ENCODE data around the gene NT5C1A.

The NT5C1A gene

DNA sequence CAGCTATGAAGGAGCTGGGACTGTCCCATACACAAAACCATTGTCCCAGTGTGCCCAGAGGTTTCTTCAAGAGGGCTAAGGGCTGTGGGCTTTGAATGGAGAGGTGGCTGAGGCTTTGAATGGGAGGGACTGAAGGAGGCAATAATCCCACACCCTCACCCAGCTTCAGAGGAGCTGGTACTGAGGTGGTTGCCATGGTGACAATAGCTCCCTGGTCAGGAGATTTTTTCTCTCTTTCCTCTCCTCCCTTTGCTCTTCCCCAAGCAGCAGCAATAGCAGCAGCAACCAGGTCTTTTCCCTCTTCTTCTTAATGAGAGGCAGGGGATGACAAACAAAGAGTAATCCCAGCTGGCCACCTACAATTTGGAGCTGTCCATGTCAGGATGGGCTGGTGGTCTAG, 17.7 kb upstream of the NT5C1A start:
- no peak for DNase-seq (ENCODE audit: low spot score)

DNA sequence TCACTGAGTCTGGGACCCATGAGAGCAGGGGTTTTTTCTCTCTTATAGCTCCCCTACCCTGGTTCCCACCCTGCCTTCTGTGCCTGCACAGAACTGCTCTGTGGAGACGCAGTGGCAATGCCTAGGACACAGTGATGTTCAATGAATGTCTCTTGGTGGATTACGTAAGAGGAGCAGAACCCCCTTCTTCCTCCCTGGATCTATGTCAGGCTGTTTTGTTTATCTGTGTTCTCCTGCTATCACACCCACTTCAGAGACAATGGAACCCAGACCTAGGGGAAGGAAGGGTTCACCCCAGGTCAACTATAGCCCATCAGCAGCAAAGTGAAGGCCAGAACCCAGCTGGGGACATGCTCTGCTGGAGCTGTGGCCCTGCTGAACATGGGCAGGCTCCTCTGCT, 17.3 kb upstream of the NT5C1A start:
- no peak for DNase-seq (ENCODE audit: low spot score)

DNA sequence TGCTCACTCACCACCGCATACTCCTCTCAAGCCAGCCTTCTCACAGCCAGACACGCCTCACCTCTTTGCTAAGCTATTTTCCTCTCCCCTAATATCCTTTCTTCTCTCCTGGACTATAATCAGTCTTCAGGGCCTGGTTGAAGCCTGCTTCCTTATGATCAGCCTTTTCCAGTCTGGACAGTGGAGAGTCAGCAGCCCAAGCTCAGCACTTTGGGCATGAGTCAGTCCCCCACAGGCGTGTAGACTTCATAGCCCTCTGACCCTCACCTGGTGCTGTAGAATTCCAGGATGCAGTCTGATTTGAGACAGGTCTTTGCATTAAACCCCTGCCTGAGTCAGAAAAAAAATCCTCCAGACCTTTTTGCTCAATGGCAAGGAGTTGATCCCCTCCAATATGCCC, 16.8 kb upstream of the NT5C1A start:
- no peak for DNase-seq (ENCODE audit: low spot score)

DNA sequence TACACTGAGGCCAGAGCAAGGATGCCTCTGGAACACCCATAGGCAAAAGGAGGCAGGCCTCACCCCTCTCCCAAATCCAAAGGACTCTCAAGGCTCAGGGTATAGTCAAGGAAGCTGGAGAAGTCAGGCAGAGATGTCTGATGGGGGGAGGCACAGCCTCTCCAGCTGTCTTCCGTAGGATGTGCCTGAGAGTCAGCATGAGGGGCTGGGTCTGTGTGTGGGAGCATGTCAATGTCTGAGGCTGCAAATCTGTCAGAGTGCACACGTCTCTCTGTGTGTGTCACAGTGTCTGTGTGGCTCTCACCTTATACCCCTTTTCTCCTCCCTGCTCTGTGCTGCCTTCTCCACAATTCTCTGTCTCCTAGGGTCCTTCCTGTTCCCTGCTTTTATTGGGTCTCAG, 15.3 kb upstream of the NT5C1A start:
- DNase-seq (ENCODE audit: low spot score): no peak

DNA sequence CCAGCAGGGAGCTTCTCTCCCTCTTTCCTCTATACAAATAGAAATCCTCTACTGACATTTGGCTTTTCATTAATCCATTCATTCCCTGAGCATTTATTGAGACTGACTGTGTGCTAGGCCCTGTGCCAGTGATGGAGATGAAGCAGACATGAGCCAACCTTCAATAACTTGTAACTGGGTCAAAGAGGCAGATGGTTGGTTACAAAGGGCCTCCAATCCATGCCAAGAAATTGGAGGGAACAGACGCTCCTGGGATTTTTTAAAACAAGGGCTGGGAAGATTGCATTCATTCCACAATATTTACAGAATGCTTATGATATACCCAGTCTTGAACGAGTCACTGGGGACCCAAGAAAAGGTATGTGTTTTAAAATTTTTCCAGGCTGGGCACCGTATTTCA, 13.2 kb upstream of the NT5C1A start:
- no peak for DNase-seq (ENCODE audit: low spot score)

DNA sequence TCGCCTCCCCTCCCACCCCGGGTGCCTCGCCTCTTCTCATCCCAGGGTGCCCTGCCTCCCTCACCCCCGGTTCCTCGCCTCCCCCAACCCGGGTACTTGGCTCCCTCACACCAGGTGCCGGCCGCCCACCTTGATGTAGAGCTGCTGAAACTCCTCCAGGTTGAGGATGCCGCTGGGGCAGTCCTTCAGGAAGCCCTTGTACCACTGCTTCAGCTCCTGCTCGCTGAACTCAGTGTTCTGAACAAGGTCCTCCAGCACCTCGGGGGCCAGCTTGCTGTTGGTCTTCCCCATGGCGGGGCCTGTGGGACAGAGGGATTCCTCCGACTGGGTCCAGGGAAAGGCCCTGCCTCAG, 12.4 kb upstream of the NT5C1A start:
- DNase-seq (ENCODE audit: low spot score): no peak

DNA sequence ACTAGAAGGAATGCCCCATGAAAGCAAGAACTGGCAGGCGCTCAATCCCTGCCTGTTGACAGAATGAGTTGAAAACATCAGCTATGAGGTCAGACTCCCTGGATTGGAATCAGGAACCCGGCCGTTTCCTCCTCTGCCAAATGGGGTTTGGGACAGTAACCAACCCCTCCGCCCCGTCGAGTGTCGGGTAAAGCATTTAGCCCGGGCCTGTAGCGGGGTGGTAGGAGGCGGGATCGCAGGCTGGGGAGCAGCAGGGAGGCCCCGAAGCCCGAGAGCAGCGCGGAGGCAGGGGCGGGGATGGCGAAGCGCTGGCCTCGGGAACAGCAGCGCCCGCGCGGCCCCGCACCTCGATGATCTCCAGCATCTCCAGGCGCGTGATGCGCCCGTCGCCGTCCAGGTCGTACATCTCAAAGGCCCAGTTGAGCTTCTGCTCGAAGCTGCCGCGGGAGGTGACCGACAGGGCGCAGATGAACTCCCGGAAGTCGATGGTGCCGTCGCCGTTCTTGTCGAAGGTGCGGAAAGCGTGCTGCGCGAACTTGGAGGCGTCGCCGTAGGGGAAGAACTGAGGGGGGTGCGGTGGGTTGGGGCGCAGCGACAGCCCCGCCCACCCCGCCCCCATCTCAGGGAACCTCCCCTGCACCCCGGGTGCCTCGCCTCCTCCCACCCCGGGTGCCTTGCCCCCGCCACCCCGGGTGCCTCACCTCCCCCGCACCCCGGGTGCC, 11.8 kb upstream of the NT5C1A start:
- no peak for DNase-seq (ENCODE audit: low spot score)

DNA sequence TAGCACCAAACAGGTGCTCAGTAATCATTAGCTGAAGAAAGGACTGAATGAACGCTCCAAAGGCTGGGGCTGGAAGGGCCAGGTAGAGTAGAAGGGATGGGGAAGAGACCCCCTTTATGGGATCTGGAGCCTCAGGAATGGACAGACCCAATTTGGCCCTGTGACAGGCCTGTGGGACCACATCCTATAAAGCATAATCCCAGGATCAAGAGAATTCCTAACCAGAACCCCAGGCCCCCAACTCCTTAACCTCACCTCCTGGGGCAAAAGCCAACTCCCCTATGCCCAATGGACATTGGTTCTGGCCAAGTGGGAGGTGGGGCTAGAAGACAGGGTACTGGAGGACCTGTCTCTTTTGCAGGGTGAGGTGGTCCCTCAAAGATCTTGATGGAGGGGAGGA, 10.1 kb upstream of the NT5C1A start:
- no peak for DNase-seq (ENCODE audit: low spot score)

DNA sequence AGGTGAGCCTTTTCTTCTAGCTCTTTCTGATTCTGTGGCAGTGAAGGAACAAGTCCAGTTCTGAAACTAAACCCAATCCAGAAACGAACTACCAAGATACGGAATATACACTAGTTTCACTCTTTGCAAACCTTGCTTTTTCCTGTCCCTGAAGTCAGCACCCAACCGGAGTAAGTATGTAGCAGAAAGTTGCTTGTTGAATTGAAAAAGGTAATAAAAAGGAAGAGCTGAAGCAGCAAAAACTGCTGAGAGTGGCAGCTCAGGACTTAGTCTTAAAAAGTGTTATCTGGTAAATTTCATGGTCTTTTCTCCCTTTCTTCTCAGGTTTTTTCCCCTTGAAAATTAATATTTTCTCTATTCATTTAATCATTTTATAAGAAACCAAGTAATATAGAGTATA, 9.4 kb upstream of the NT5C1A start:
- DNase-seq (ENCODE audit: low spot score): no peak

DNA sequence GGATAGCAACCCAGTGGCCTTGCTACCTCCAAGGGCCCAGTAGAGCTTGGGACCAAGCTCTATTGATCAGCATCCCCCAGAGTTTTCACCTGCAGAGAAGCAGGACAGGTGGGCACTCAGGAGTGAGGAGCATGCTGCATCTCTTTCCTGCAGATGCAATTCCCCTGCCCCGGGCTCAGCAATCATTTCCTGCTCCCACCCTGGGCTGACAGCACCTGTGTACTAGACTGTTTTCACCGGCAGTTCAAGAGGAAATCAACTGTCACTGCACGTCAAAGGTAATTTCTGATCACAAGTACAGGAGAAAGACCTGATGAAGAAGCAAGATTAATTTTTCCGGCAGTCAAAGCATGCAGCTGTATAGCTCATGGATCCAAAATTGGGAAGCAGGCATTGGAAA, 8.8 kb upstream of the NT5C1A start:
- no peak for DNase-seq (ENCODE audit: low spot score)

DNA sequence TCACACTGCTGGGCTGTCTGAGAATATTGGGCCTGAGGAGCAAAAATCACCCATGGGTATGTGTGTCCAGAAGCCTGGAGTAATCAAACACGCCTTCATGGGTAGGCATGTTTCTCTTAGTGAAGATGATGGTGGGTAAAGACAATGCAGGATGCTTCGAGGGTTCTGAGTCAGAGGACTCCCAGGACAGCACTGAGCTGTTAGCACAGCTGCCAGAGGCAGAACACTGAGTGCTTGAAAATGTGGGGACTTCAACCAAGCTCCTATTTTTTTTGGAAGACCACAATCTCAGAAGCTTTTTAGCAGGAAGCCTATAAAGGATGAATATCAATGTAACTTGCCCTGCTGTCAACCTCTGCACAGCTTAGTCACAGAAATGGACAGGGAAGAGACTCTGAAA, 7.9 kb upstream of the NT5C1A start:
- DNase-seq (ENCODE audit: low spot score): no peak

DNA sequence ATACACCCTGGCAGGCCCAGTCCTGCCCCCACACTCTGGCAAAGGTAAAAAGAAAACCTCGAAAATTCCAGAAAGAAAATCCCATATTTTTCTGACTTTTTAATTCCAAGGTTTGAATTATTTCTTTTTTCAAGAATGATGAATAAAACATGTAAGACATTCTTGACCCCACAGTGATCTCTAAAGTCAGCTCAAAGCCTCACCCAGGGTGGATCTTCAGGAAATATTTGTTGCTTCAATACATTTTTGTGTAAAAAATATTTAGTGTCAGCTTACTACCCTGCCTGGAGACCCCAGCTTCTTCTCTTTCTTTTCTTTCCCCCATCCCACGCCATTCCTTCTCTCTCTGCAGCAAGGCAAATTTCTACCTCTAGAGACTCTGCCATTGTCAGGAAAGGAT, 7.0 kb upstream of the NT5C1A start:
- DNase-seq (ENCODE audit: low spot score): no peak

DNA sequence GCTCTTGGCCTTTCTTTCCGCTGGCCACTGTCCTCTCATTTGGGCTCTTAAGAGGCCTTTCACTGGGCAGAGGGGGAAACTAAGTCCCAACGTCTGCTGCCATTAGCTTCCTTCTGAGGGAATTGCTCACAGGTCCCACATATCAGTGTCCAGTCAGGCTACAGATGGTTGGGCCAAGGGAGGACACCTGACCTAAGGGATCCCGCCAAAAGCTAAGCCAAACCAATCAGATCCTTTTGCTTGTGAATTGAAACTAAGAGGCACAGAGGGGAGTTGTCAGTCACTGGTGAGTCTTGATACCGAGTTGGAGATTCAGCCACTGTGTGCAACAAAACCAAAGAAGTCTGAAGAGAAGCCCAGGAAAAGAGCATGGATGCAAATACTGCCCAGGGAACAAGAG, 5.7 kb upstream of the NT5C1A start:
- DNase-seq (ENCODE audit: low spot score): no peak

DNA sequence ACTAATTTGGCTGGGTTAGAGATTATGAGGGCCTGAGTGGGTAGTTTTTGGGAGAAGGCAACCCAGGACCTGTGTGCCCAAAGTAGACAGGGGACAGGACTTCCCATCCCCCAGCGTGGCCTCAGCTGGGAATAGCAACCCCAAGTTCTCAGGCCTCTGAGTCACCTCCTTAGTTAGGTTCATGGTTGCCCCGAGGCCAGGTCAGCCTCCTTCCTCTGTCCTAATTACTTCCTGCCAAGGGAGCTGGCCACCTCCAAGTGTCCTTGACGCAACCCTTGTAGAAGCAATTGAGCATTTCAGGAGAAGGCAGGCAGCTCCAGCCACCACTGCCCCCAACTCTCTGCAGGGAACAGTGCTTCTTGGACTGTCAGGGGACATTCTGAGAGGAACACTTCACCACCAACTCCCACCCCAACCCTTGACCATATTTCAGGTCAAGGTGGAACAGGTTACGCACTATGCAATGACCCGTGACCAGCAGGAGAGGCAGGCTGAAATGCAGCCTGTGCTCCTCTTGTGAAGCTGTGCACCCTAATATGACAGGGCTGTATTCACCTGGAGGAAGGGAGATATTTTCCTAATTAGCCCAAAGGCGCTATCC, 5.1 kb upstream of the NT5C1A start:
- no peak for DNase-seq (ENCODE audit: low spot score)

DNA sequence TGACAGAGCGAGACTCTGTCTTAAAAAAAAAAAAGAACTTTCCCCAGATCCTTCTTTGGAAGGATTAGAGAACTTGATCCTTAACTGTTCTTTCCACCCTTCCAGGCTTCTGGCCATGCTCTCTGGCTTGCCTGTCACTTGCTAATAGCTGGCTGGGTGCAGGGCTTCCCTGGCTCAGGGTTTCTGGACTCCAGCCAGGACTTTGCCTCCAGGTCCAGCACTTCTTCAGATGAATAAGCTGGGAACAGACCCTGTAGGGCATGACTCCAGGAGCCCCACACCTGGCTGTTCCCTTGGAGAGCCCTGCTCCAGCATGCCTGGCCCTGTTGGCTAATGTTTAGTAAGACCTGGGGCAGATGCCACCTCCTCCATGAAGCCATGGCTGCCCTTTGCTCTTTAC, 3.3 kb upstream of the NT5C1A start:
- DNase-seq (ENCODE audit: low spot score): no peak

DNA sequence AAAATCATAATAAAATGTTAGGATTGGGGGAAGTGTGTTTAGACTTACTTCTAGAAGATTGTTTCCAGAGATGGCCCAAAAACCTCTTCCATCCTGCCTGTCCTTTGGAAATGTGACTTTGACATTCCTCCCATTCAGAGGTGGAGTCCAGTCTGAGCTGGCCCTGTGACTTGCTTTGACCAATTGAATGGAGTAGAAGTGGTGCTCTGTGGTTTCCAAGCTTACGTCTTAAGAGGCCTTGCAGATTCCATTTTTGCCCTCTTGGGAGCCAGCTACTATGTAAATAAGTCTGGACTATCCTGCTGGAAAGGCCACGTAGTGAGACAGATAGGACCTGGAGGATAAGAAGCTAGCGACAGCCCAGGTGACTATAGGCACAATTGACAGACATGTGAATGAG, 1.3 kb upstream of the NT5C1A start:
- no peak for DNase-seq (ENCODE audit: low spot score)

DNA sequence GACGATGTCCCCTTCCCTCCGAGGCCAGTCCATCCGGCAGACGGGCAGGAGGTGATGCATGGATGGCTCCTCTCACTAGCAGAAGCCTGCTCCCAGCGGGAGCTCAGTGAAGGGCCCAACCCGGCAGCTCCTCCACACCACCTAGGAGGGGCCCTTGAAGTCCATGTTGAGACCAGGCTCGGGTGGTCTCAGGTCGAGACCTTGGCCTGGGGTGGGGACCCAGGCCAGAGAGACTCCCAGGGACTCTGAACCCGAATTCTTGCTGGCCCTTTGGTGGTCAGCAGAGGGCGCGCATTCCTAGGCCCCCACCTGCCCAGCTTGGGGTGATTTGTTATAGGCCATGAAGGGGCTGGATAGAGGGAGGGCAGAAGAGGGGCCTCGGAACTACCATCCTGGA, 642 bp upstream of the NT5C1A start:
- no peak for DNase-seq (ENCODE audit: low spot score)

DNA sequence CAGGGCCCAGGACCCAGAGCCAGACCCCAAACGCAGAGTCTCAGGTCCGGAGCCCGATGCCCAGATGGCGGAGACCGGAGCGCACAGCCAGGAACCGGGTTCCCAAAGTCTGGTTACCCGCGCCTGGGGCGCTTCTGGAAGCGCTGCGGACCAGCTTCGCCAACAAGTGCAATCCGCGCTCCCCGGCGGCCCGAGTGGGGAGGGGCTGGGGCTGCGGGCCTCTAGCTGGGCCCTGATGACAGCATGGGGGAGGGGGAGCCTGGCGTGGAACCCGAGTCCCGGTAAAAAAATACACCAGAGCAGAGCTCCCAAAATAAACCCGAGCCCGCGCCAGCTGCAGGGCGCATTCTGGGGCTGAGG, 494 bp downstream of the NT5C1A start:
- DNase-seq (ENCODE audit: low spot score): no peak

DNA sequence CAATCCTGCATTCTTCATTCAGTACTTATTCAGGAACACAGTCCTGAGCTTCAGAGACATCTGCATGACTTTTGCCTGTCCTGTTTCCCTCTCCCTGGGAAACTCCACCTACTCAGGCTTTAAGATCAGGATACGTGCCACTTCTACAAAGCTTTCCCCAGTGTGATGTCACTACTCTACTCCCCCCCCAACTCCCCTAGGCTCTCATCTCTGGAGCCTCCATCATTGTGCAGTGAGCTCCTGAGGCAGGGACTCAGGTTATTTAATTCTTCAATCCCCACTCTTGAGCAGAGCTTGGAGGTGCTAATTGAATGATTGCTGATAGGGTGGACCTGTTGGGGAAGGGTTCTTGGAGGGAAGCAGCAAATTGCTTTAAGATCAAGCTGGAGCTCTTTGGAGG, 1.2 kb downstream of the NT5C1A start:
- DNase-seq (ENCODE audit: low spot score): no peak

DNA sequence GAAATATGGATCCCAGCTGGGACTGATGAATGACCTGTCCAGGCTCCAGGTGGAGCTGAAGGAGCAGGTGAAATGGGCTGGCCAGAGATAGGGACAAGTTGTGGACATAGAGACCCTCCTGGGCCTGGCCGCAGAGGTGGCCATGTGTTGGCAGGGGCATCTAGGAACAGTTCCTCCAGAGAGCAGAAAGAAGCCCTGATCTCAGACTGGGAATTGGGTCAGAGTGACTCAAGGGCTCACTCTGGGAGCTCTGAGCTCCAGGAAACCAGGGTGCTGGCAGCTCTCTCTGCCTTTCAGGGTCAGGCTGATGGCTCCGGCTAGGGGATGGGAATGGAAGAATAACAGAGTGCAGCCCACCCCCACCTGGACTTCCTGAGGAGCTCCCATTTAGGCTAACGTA, 3.0 kb downstream of the NT5C1A start:
- DNase-seq (ENCODE audit: low spot score): no peak

DNA sequence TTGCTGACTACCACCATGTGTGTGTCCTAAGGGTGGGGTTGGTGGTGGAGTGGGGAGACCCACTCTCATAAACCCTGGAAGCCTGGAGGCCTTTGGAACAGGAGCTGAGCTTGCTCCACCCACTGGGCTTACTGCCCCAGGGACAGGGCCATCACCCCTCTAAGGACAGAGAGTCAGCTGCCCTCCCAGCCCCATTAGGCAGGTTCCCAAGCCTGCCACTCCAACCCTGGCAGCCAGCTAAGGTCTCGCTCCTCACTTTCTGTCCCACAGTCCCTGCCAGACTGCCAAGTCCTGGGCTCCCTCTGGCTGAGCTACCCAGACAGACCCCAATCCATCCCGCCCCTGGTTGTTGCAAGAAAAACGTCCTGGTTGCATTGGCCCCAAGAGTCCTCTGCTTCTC, 3.8 kb downstream of the NT5C1A start:
- no peak for DNase-seq (ENCODE audit: low spot score)

DNA sequence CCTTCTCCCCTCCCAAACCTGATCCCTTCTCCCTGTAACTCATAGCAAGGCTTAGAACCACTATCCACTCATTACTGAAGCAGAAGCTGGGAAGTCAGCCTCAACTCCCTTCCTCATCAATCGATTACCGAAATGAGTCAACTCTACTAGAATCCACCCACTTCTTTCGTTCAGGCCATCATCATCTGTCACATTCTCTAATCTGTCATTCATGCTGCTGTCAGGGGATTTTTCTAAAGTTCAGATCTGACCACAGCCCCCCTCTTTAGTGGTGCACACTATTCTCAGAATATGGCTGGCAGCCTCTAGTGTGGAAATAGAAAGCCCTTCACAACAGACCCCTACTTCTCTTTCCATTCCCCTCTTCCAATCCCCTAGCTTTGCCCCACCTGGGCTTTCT, 5.1 kb downstream of the NT5C1A start:
- DNase-seq (ENCODE audit: low spot score): no peak

DNA sequence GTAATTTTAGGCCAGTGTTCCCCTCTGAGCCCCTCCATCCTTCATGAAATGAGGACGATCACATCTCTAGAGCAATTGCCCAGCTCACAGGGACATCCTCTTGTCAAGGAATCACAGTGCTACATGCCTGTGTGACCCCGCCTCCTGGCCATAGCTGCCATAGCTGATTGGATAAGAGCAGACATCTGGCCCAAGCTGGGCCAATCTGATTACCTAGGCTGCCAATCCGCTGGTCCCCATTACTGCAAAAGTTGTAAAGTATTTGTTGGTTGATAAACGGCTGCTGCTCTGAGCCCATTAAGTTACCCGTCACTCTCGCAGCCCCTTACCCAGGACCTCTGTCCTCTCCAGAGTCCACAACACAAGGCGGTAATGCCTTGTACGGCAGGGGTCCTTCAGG, 8.3 kb downstream of the NT5C1A start:
- no peak for DNase-seq (ENCODE audit: low spot score)

DNA sequence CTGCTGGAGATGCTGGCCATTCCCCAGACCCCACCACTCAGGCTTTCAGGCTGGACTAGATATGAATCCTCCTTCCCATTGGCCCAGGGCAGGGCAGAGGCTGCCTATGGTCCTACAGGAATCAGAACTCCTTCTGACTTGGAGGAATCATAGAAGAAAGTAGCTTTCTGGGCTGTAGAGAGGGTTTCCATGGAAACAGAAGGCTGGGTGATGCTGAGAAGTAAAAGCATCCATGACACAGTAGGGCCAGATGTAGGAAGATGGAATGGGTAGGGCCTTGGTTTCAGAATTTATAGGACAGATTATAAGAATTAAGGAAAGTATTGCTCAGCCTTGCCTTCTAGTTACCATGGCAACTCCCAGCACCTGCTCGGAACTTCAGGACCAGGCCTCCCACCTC, 9.0 kb downstream of the NT5C1A start:
- no peak for DNase-seq (ENCODE audit: low spot score)

DNA sequence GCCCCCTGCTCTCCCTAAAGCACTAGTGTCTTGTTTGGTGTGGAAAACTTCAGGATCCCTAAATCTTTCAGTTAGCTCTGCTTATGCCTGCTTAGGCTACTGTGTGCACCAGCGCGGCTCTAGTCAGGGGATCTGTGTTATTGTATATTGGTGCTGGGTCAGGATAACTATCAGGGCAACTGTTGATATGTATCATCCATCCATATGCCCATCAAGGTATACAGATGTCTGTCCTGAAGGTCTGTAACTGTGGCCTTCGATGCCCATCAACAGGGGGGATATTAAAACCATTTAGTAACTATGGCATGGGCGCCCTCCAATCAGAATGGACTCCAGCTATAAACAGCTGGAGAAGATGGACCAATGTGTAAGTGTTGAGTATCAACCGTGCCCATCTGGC, 12.4 kb downstream of the NT5C1A start:
- no peak for DNase-seq (ENCODE audit: low spot score)
